H9 (cell line): ENCODE results near the gene SLC41A1. TPM values are rescaled to one million over a fixed set of nuclear protein-coding genes. Genes with fewer than 3 reads are reported as not detected.

Experiments used
- DNase-seq: peaks from one replicate; pipeline ENCODE4 v3.0.0-alpha.2; 2017
- H2AFZ ChIP-seq: one replicate; pipeline ENCODE4 v1.6.1; 2013; ENCODE audit warnings: mild to moderate bottlenecking, low read length, control low read depth, moderate library complexity
- H2AK5ac ChIP-seq: 2 replicates; pipeline ENCODE4 v1.6.1; 2013; ENCODE audit warnings: low read length, control low read depth, mixed read lengths; ENCODE audit not compliant: insufficient read length
- H2BK120ac ChIP-seq: one replicate; pipeline ENCODE4 v1.6.1; 2013; ENCODE audit warnings: low read depth, mild to moderate bottlenecking, low read length, control low read depth, inconsistent platforms; ENCODE audit not compliant: poor library complexity, severe bottlenecking
- H2BK12ac ChIP-seq: 2 replicates; pipeline ENCODE4 v1.6.1; 2013; ENCODE audit warnings: low read length, control low read depth, mixed read lengths, low read depth; ENCODE audit not compliant: insufficient read length
- H2BK15ac ChIP-seq: 2 replicates; pipeline ENCODE4 v1.6.1; 2013; ENCODE audit warnings: low read depth, low read length, control low read depth
- H2BK20ac ChIP-seq: one replicate; pipeline ENCODE4 v1.6.1; 2013; ENCODE audit warnings: low read depth, mild to moderate bottlenecking, low read length, control low read depth, inconsistent platforms; ENCODE audit not compliant: poor library complexity, severe bottlenecking
- H2BK5ac ChIP-seq: 2 replicates; pipeline ENCODE4 v1.6.1; 2013; ENCODE audit warnings: low read length, control low read depth, mixed read lengths; ENCODE audit not compliant: insufficient read length
- H3K14ac ChIP-seq: 2 replicates; pipeline ENCODE4 v1.6.1; 2013; ENCODE audit warnings: low read length, control low read depth; ENCODE audit not compliant: insufficient read depth
- H3K18ac ChIP-seq: 2 replicates; pipeline ENCODE4 v1.6.1; 2013; ENCODE audit warnings: low read depth, mild to moderate bottlenecking, mixed read lengths, low read length, control low read depth; ENCODE audit not compliant: insufficient read length
- H3K23ac ChIP-seq: 2 replicates; pipeline ENCODE4 v1.6.1; 2013; ENCODE audit warnings: low read length, control low read depth, mixed read lengths, low read depth; ENCODE audit not compliant: insufficient read length
- H3K23me2 ChIP-seq: 2 replicates; pipeline ENCODE4 v1.6.1; 2013; ENCODE audit warnings: low read depth, mild to moderate bottlenecking, mixed read lengths, low read length, control low read depth; ENCODE audit not compliant: insufficient read length, poor library complexity, severe bottlenecking
- H3K27ac ChIP-seq: 2 replicates; pipeline ENCODE4 v1.5.1; 2013; ENCODE audit warnings: low read length, control low read depth, mixed read lengths, low read depth; ENCODE audit not compliant: insufficient read length
- H3K27me3 ChIP-seq: 2 replicates; pipeline ENCODE4 v1.6.1; 2013; ENCODE audit warnings: low read length, control low read depth, inconsistent platforms; ENCODE audit not compliant: insufficient read depth
- H3K4ac ChIP-seq: 2 replicates; pipeline ENCODE4 v1.6.1; 2013; ENCODE audit warnings: low read depth, mild to moderate bottlenecking, control low read depth, inconsistent platforms, low read length, moderate library complexity
- H3K4me1 ChIP-seq: 2 replicates; pipeline ENCODE4 v1.6.1; 2013; ENCODE audit warnings: low read length, control low read depth, inconsistent platforms; ENCODE audit not compliant: insufficient read depth
- H3K4me2 ChIP-seq: 2 replicates; pipeline ENCODE4 v1.6.1; 2013; ENCODE audit warnings: low read length, control low read depth, mixed read lengths; ENCODE audit not compliant: insufficient read length, insufficient read depth
- H3K56ac ChIP-seq: 2 replicates; pipeline ENCODE4 v1.6.1; 2013; ENCODE audit warnings: low read depth, mild to moderate bottlenecking, mixed read lengths, low read length, control low read depth; ENCODE audit not compliant: insufficient read length
- H3K79me1 ChIP-seq: 2 replicates; pipeline ENCODE4 v1.6.1; 2013; ENCODE audit warnings: low read depth, mild to moderate bottlenecking, moderate library complexity, low read length, control low read depth, inconsistent platforms; ENCODE audit not compliant: insufficient read depth, poor library complexity, severe bottlenecking
- H3K79me2 ChIP-seq: 2 replicates; pipeline ENCODE4 v1.6.1; 2013; ENCODE audit warnings: low read length, control low read depth, inconsistent platforms; ENCODE audit not compliant: insufficient read depth
- H3K9ac ChIP-seq: 2 replicates; pipeline ENCODE4 v1.6.1; 2013; ENCODE audit warnings: low read length, control low read depth, mixed read lengths; ENCODE audit not compliant: insufficient read length; ENCODE audit errors: extremely low read depth
- H3K9me3 ChIP-seq: one replicate; pipeline ENCODE4 v1.6.1; 2013; ENCODE audit warnings: low read depth, low read length, inconsistent platforms; ENCODE audit not compliant: control insufficient read depth
- H3T11ph ChIP-seq: one replicate; pipeline ENCODE4 v1.6.1; 2013; ENCODE audit warnings: mild to moderate bottlenecking, low read length, control low read depth, inconsistent platforms
- H4K20me1 ChIP-seq: one replicate; pipeline ENCODE4 v1.6.1; 2013; ENCODE audit not compliant: control insufficient read depth, insufficient read length, insufficient read depth
- H4K5ac ChIP-seq: 2 replicates; pipeline ENCODE4 v1.6.1; 2013; ENCODE audit warnings: low read depth, mild to moderate bottlenecking, mixed read lengths, low read length, control low read depth; ENCODE audit not compliant: insufficient read length
- H4K8ac ChIP-seq: replicated peaks from 2 replicates; pipeline ENCODE4 v1.6.1; 2013; ENCODE audit warnings: low read length, control low read depth, mixed read lengths, low read depth; ENCODE audit not compliant: insufficient read length
- H4K91ac ChIP-seq: 2 replicates; pipeline ENCODE4 v1.6.1; 2013; ENCODE audit warnings: low read depth, mild to moderate bottlenecking, moderate library complexity, mixed read lengths, low read length, control low read depth; ENCODE audit not compliant: insufficient read length
- H3K27ac Mint-ChIP-seq, 3 experiments: 2 replicates in 2 of 3; 3 replicates in 1 of 3; pipeline ENCODE4 v1.8.0; 2020 to 2021; ENCODE audit warnings: mixed read lengths in 3 of 3, mild to moderate bottlenecking in 1 of 3, moderate library complexity in 1 of 3
- H3K27me3 Mint-ChIP-seq: 2 replicates; pipeline ENCODE4 v1.8.0; 2021; ENCODE audit warnings: low read depth, mild to moderate bottlenecking, moderate library complexity, mixed read lengths
- H3K36me3 Mint-ChIP-seq, 3 experiments: 2 replicates in 2 of 3; 3 replicates in 1 of 3; pipeline ENCODE4 v1.8.0; 2020 to 2021; ENCODE audit warnings: low read depth in 3 of 3, mixed read lengths in 3 of 3; ENCODE audit not compliant: insufficient read depth in 1 of 3
- H3K4me1 Mint-ChIP-seq, 2 experiments: 2 replicates each; pipeline ENCODE4 v1.8.0; 2020; ENCODE audit warnings: mixed read lengths in 2 of 2
- H3K4me3 Mint-ChIP-seq, 2 experiments: 2 replicates in 1 of 2; 3 replicates in 1 of 2; pipeline ENCODE4 v1.8.0; 2020 to 2021; ENCODE audit warnings: mild to moderate bottlenecking in 2 of 2, mixed read lengths in 2 of 2, moderate library complexity in 1 of 2
- H3K9me3 Mint-ChIP-seq, 2 experiments: 2 replicates in 1 of 2; 3 replicates in 1 of 2; pipeline ENCODE4 v1.8.0; 2020; ENCODE audit warnings: mild to moderate bottlenecking in 2 of 2, mixed read lengths in 2 of 2, moderate library complexity in 1 of 2
- WGBS: extraction: QIAGEN DNeasy Blood & Tissue Kit; methylation state at CpG from one replicate; pipeline ENCODE4 v1.1.7; 2013; ENCODE audit warnings: missing lambda C conversion rate, low lambda C conversion rate, mixed read lengths; ENCODE audit not compliant: insufficient read length; ENCODE audit errors: extremely low coverage; 5-methylcytosine and 5-hydroxymethylcytosine counted together
- total RNA-seq: library from RNA; stranded (reverse); gene quantifications from 2 replicates; pipeline ENCODE4 v1.2.1, GENCODE V29; 2021
- TF ChIP-seq, protein P1 (sequence below): fragments of 200-600 bp; sonication (generic); conservative IDR thresholded peaks from 3 replicates; pipeline ENCODE4 v1.8.0; 2021; ENCODE audit warnings: antibody characterized with exemption, mild to moderate bottlenecking

The SLC41A1 gene
- total RNA-seq, 1 experiment from 2014 or later, result 18.2 TPM

DNA sequence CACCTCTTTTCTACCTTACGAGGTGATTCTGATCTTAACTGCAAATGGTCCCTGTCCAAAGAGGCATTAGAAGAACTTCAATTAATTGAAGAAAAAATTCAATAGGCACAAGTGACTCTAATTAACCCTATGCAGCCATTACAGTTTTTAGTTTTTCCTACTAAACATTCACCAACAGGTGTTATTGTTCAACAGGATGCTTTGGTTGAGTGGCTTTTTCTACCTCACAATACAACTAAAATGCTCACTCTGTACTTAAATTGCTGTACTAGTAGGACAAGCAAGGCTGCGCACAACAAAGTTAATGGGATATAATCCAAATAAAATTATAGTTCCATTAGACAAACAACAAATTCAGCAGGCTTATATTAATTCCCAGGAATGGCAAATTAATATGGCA lies 48.5 kb upstream of the SLC41A1 start:
- DNase-seq, result no peak
- no peak overlapping the region for H3K14ac ChIP-seq
- H3K4me1 Mint-ChIP-seq, result peaks cover 0 to 9% of the 10 kb centered on the region in 2 experiments; a peak in 1 of 4 replicates
- no peak overlapping the region for H2BK15ac ChIP-seq
- no peaks in the 10 kb centered on the region for H3K79me2 ChIP-seq
- peaks cover under 1% of the 10 kb centered on the region; the same call in 1 of the 2 replicates for H3K27me3 Mint-ChIP-seq
- H3K9me3 Mint-ChIP-seq, result peaks cover 3 to 7% of the 10 kb centered on the region in 2 experiments; a peak in 3 of 5 replicates
- no peak overlapping the region for H4K8ac ChIP-seq
- H3K18ac ChIP-seq, result no peak overlapping the region
- no peak overlapping the region for H3K27ac ChIP-seq
- no peaks in the 10 kb centered on the region for H3K9me3 ChIP-seq
- no peaks in the 10 kb centered on the region for H3K27me3 ChIP-seq
- no peak overlapping the region for H2BK120ac ChIP-seq
- H3K4ac ChIP-seq, result no peak overlapping the region
- no peaks in the 10 kb centered on the region for H3K79me1 ChIP-seq
- no peak overlapping the region for H2BK12ac ChIP-seq
- no peaks in the 10 kb centered on the region for H4K20me1 ChIP-seq
- no peak overlapping the region for H2BK20ac ChIP-seq
- H3K23me2 ChIP-seq, result no peaks in the 10 kb centered on the region
- no peak overlapping the region for H4K91ac ChIP-seq
- H3K9ac ChIP-seq, result no peak overlapping the region
- H4K5ac ChIP-seq, result no peak overlapping the region
- WGBS, result no CpG with 5 or more reads among the region's 2 CpGs
- no peak overlapping the region for H3K27ac Mint-ChIP-seq
- H2AK5ac ChIP-seq, result no peak overlapping the region
- H3K56ac ChIP-seq, result no peak overlapping the region
- no peaks in the 10 kb centered on the region for H3K4me1 ChIP-seq
- TF ChIP-seq, protein P1, sequence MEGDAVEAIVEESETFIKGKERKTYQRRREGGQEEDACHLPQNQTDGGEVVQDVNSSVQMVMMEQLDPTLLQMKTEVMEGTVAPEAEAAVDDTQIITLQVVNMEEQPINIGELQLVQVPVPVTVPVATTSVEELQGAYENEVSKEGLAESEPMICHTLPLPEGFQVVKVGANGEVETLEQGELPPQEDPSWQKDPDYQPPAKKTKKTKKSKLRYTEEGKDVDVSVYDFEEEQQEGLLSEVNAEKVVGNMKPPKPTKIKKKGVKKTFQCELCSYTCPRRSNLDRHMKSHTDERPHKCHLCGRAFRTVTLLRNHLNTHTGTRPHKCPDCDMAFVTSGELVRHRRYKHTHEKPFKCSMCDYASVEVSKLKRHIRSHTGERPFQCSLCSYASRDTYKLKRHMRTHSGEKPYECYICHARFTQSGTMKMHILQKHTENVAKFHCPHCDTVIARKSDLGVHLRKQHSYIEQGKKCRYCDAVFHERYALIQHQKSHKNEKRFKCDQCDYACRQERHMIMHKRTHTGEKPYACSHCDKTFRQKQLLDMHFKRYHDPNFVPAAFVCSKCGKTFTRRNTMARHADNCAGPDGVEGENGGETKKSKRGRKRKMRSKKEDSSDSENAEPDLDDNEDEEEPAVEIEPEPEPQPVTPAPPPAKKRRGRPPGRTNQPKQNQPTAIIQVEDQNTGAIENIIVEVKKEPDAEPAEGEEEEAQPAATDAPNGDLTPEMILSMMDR, result no peak
- H3K23ac ChIP-seq, result no peak overlapping the region
- H3K4me3 Mint-ChIP-seq, result no peak overlapping the region
- H2BK5ac ChIP-seq, result no peak overlapping the region
- peaks cover 3 to 13% (median 7%) of the 10 kb centered on the region in 3 experiments; a peak in 5 of 7 replicates for H3K36me3 Mint-ChIP-seq
- H3T11ph ChIP-seq, result no peak overlapping the region
- no peak overlapping the region for H2AFZ ChIP-seq
- H3K4me2 ChIP-seq, result no peak overlapping the region
